ENCODE measurements around the gene AQP7. TPM values are rescaled to one million over a fixed set of nuclear protein-coding genes. Genes with fewer than 3 reads are reported as not detected.

AQP7 gene
- total RNA-seq, 1 experiment from 2014 or later = 2.2 TPM

DNA sequence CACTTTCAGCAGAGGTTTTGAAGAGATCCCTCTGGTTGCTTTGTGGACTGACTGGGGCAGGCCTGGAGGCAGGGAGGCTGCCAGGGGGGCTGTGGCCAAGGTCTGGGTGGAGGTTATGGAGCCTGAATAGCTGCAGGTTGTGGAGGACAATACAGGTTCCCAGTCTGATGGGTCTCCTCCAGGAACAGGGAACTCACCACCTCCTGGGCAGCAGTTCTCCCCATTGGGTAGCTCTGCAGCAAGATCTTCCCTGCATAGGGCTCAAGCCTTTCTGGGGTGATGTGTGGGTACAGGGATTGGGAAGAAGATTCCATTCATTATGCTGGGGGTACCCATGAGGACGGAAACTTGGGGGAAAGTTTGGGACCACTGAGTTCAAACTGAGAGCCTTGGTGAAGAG lies 38.2 kb upstream of the AQP7 start:
- H3K4me1 ChIP-seq = peaks cover 64% of the 10 kb centered on the region
- BruUV-seq (replicated peaks) = no TSS peak

DNA sequence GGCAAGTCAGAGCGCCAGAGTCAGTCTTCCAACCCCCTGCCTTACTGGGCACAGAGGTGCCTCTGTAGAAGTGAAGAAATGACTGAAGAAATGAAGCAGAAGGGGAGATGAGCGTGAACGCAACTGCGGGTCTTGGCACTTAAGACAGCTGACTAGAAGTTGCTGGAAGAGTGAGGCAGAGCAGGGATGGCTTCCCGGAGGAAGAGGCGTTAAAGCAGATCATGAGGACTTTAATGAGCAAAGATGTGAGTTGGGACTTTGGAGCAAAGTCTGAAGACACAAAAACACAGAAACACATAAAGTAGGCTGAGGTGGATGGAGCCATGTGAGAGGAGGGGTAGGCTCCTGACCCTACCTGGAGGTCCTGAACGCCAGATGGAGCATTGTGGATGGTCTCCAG lies 37.8 kb upstream of the AQP7 start:
- ChIA-PET CTCF (no interaction called here), POLR2A (no interaction called here)
- Mint-ChIP-seq H3K36me3 (ENCODE audit: insufficient read depth, unreplicated experiment) (peaks cover 11% of the 10 kb centered on the region), H3K9me3 (ENCODE audit: unreplicated experiment) (no peaks in the 10 kb centered on the region), H3K4me3 (ENCODE audit: unreplicated experiment) (no peak overlapping the region), H3K27me3 (ENCODE audit: insufficient read depth, unreplicated experiment) (no peaks in the 10 kb centered on the region), H3K27ac (ENCODE audit: unreplicated experiment) (no peak overlapping the region), H3K4me1 (ENCODE audit: low read depth, unreplicated experiment) (peaks cover 46% of the 10 kb centered on the region)
- intact Hi-C loops (cut with micrococcal nuclease; ENCODE audit: unreplicated experiment) = no loop called here
- no peak overlapping the region for H3K4me3 ChIP-seq (ENCODE audit: low read depth, low read length)
- no peaks in the 10 kb centered on the region; the same call in 1 of the 2 replicates for H3K36me3 ChIP-seq (ENCODE audit: control insufficient read depth, insufficient read depth, low read length)
- TF ChIP-seq, protein P1, sequence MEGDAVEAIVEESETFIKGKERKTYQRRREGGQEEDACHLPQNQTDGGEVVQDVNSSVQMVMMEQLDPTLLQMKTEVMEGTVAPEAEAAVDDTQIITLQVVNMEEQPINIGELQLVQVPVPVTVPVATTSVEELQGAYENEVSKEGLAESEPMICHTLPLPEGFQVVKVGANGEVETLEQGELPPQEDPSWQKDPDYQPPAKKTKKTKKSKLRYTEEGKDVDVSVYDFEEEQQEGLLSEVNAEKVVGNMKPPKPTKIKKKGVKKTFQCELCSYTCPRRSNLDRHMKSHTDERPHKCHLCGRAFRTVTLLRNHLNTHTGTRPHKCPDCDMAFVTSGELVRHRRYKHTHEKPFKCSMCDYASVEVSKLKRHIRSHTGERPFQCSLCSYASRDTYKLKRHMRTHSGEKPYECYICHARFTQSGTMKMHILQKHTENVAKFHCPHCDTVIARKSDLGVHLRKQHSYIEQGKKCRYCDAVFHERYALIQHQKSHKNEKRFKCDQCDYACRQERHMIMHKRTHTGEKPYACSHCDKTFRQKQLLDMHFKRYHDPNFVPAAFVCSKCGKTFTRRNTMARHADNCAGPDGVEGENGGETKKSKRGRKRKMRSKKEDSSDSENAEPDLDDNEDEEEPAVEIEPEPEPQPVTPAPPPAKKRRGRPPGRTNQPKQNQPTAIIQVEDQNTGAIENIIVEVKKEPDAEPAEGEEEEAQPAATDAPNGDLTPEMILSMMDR (IDR thresholded peaks at IDR 0.05; ENCODE audit: insufficient read depth in 1 of 2, low read depth in 1 of 2, low read length in 1 of 2, severe bottlenecking in 1 of 2, unreplicated experiment in 1 of 2) = no peak
- peaks cover 64% of the 10 kb centered on the region for H3K4me1 ChIP-seq
- BruUV-seq (replicated peaks) = no TSS peak
- no peaks in the 10 kb centered on the region for H3K9me3 ChIP-seq
- no peaks in the 10 kb centered on the region for H3K27me3 ChIP-seq (replicated peaks; ENCODE audit: control insufficient read depth, insufficient read depth, low read length)
- no peak for DNase-seq

More for the DNA sequence above, 38.2 kb upstream of the AQP7 start:
- Histone ChIP-seq H3K36me3 (ENCODE audit: control insufficient read depth, insufficient read depth, low read length) (no peaks in the 10 kb centered on the region; the same call in 1 of the 2 replicates), H3K4me3 (ENCODE audit: low read depth, low read length) (no peak overlapping the region), H3K27me3 (replicated peaks; ENCODE audit: control insufficient read depth, insufficient read depth, low read length) (no peaks in the 10 kb centered on the region), H3K9me3 (no peaks in the 10 kb centered on the region)
- Mint-ChIP-seq H3K4me3 (ENCODE audit: unreplicated experiment) (no peak overlapping the region), H3K27ac (ENCODE audit: unreplicated experiment) (no peak overlapping the region), H3K4me1 (ENCODE audit: low read depth, unreplicated experiment) (peaks cover 50% of the 10 kb centered on the region), H3K36me3 (ENCODE audit: insufficient read depth, unreplicated experiment) (peaks cover 11% of the 10 kb centered on the region), H3K27me3 (ENCODE audit: insufficient read depth, unreplicated experiment) (no peaks in the 10 kb centered on the region), H3K9me3 (ENCODE audit: unreplicated experiment) (no peaks in the 10 kb centered on the region)
- POLR2A ChIA-PET = no interaction called here
- CTCF ChIA-PET = no interaction called here
- TF ChIP-seq, protein P1 (IDR thresholded peaks at IDR 0.05; ENCODE audit: insufficient read depth in 1 of 2, low read depth in 1 of 2, low read length in 1 of 2, severe bottlenecking in 1 of 2, unreplicated experiment in 1 of 2) = no peak
- DNase-seq = no peak
- intact Hi-C loops (cut with micrococcal nuclease; ENCODE audit: unreplicated experiment) = no loop called here

DNA sequence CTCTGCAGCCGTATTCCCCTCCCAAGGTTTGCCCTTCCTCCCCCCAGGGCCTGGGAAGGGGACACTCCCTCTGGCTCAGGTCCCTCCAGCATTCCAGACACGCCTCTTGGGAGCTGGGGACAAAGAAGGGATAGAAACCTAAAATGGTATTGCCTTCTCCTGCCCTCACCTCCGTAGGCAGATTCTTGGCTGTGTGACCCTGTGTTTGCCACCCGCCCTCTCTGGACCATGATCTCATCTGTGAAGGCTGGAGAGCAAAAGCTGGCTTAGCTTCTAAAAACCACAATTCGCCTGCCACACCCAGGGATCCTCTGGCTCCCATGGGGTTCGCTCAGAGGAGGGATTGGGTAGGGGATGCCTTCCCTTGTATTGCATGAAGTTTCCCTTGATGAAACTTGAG lies 37.4 kb upstream of the AQP7 start:
- Histone ChIP-seq H3K27me3 (replicated peaks; ENCODE audit: control insufficient read depth, insufficient read depth, low read length) (no peaks in the 10 kb centered on the region), H3K9me3 (no peaks in the 10 kb centered on the region), H3K4me3 (ENCODE audit: low read depth, low read length) (no peak overlapping the region), H3K36me3 (ENCODE audit: control insufficient read depth, insufficient read depth, low read length) (no peaks in the 10 kb centered on the region; the same call in 1 of the 2 replicates), H3K4me1 (peaks cover 64% of the 10 kb centered on the region)
- ChIA-PET CTCF (no interaction called here), POLR2A (no interaction called here)
- TF ChIP-seq, protein P1 (IDR thresholded peaks at IDR 0.05; ENCODE audit: insufficient read depth in 1 of 2, low read depth in 1 of 2, low read length in 1 of 2, severe bottlenecking in 1 of 2, unreplicated experiment in 1 of 2) = no peak
- Mint-ChIP-seq H3K27ac (ENCODE audit: unreplicated experiment) (peak overlapping the region; percentile 64), H3K27me3 (ENCODE audit: insufficient read depth, unreplicated experiment) (no peaks in the 10 kb centered on the region), H3K4me1 (ENCODE audit: low read depth, unreplicated experiment) (peaks cover 46% of the 10 kb centered on the region), H3K36me3 (ENCODE audit: insufficient read depth, unreplicated experiment) (peaks cover 11% of the 10 kb centered on the region), H3K9me3 (ENCODE audit: unreplicated experiment) (no peaks in the 10 kb centered on the region), H3K4me3 (ENCODE audit: unreplicated experiment) (no peak overlapping the region)
- intact Hi-C loops (cut with micrococcal nuclease; ENCODE audit: unreplicated experiment) = no loop called here
- no TSS peak for BruUV-seq (replicated peaks)
- DNase-seq = no peak
